Measurements from ENCODE around the gene CD79B.

The CD79B gene

GRCh38 chr17:63966646-63967264, 34.6 kb upstream of the CD79B start:
- Histone ChIP-seq H3K9me3 (ENCODE audit: control insufficient read depth, low read length) (no peaks in the 10 kb centered on the region), H3K36me3 (ENCODE audit: control insufficient read depth, insufficient read depth, low read length) (no peaks in the 10 kb centered on the region), H3K4me1 (ENCODE audit: control insufficient read depth, insufficient read depth, low read length, poor library complexity, severe bottlenecking) (no peaks in the 10 kb centered on the region), H3K27ac (ENCODE audit: low read depth, low read length, severe bottlenecking) (no peak overlapping the region), H3K4me3 (ENCODE audit: extremely low read depth, insufficient read depth, low read length, poor library complexity, severe bottlenecking) (no peak overlapping the region)
- 92 to 94% methylated on average over 11 of the region's 11 CpGs for WGBS, 2 experiments (ENCODE audit: insufficient coverage in 2 of 2)

GRCh38 chr17:63963123-63963522, 31.0 kb upstream of the CD79B start:
- Histone ChIP-seq H3K9me3 (ENCODE audit: control insufficient read depth, low read length) (no peaks in the 10 kb centered on the region), H3K36me3 (ENCODE audit: control insufficient read depth, insufficient read depth, low read length) (no peaks in the 10 kb centered on the region), H3K4me1 (ENCODE audit: control insufficient read depth, insufficient read depth, low read length, poor library complexity, severe bottlenecking) (no peaks in the 10 kb centered on the region), H3K4me3 (ENCODE audit: extremely low read depth, insufficient read depth, low read length, poor library complexity, severe bottlenecking) (no peak overlapping the region), H3K27ac (ENCODE audit: low read depth, low read length, severe bottlenecking) (no peak overlapping the region)
- 83 to 91% methylated on average over 4 of the region's 4 CpGs for WGBS, 2 experiments (ENCODE audit: insufficient coverage in 2 of 2)

GRCh38 chr17:63962298-63962744, 30.2 kb upstream of the CD79B start:
- 72 to 76% methylated on average over 5 of the region's 10 CpGs for WGBS, 2 experiments (ENCODE audit: insufficient coverage in 2 of 2)
- H3K27ac ChIP-seq (ENCODE audit: low read depth, low read length, severe bottlenecking): no peak overlapping the region

GRCh38 chr17:63961355-63962212, 29.5 kb upstream of the CD79B start:
- WGBS, 2 experiments (ENCODE audit: insufficient coverage in 2 of 2): 39 to 45% methylated on average over 17 to 22 of the region's 37 CpGs
- Histone ChIP-seq H3K27ac (ENCODE audit: low read depth, low read length, severe bottlenecking) (no peak overlapping the region), H3K4me3 (ENCODE audit: extremely low read depth, insufficient read depth, low read length, poor library complexity, severe bottlenecking) (no peak overlapping the region), H3K4me1 (ENCODE audit: control insufficient read depth, insufficient read depth, low read length, poor library complexity, severe bottlenecking) (no peaks in the 10 kb centered on the region), H3K9me3 (ENCODE audit: control insufficient read depth, low read length) (no peaks in the 10 kb centered on the region), H3K36me3 (ENCODE audit: control insufficient read depth, insufficient read depth, low read length) (no peaks in the 10 kb centered on the region)

More at GRCh38 chr17:63962298-63962744, 30.2 kb upstream of the CD79B start:
- Histone ChIP-seq H3K4me1 (ENCODE audit: control insufficient read depth, insufficient read depth, low read length, poor library complexity, severe bottlenecking) (no peaks in the 10 kb centered on the region), H3K36me3 (ENCODE audit: control insufficient read depth, insufficient read depth, low read length) (no peaks in the 10 kb centered on the region), H3K9me3 (ENCODE audit: control insufficient read depth, low read length) (no peaks in the 10 kb centered on the region), H3K4me3 (ENCODE audit: extremely low read depth, insufficient read depth, low read length, poor library complexity, severe bottlenecking) (no peak overlapping the region)

GRCh38 chr17:63960430-63960829, 28.3 kb upstream of the CD79B start:
- 22 to 23% methylated on average over 6 to 7 of the region's 7 CpGs for WGBS, 2 experiments (ENCODE audit: insufficient coverage in 2 of 2)
- H3K4me1 ChIP-seq (ENCODE audit: control insufficient read depth, insufficient read depth, low read length, poor library complexity, severe bottlenecking): no peaks in the 10 kb centered on the region
- no peaks in the 10 kb centered on the region for H3K9me3 ChIP-seq (ENCODE audit: control insufficient read depth, low read length)
- no peak overlapping the region for H3K27ac ChIP-seq (ENCODE audit: low read depth, low read length, severe bottlenecking)
- H3K4me3 ChIP-seq (ENCODE audit: extremely low read depth, insufficient read depth, low read length, poor library complexity, severe bottlenecking): no peak overlapping the region
- H3K36me3 ChIP-seq (ENCODE audit: control insufficient read depth, insufficient read depth, low read length): no peaks in the 10 kb centered on the region

- H3K9me3 ChIP-seq (ENCODE audit: control insufficient read depth, low read length): no peaks in the 10 kb centered on the region
- H3K4me1 ChIP-seq (ENCODE audit: control insufficient read depth, insufficient read depth, low read length, poor library complexity, severe bottlenecking): no peaks in the 10 kb centered on the region
- no peak overlapping the region for H3K27ac ChIP-seq (ENCODE audit: low read depth, low read length, severe bottlenecking)
- no peak overlapping the region for H3K4me3 ChIP-seq (ENCODE audit: extremely low read depth, insufficient read depth, low read length, poor library complexity, severe bottlenecking)
- H3K36me3 ChIP-seq (ENCODE audit: control insufficient read depth, insufficient read depth, low read length): no peaks in the 10 kb centered on the region
- WGBS, 2 experiments (ENCODE audit: insufficient coverage in 2 of 2): 69 to 88% methylated on average over 8 to 9 of the region's 9 CpGs
These were observed 27.9 kb upstream of the CD79B start for GRCh38 chr17:63960006-63960405.

- H3K27ac ChIP-seq (ENCODE audit: low read depth, low read length, severe bottlenecking): no peak overlapping the region
- H3K9me3 ChIP-seq (ENCODE audit: control insufficient read depth, low read length): no peaks in the 10 kb centered on the region
- 92% methylated on average over 2 to 5 of the region's 5 CpGs for whole genome bisulfite sequencing, 2 experiments (ENCODE audit: insufficient coverage in 2 of 2)
- H3K4me3 ChIP-seq (ENCODE audit: extremely low read depth, insufficient read depth, low read length, poor library complexity, severe bottlenecking): no peak overlapping the region
- H3K36me3 ChIP-seq (ENCODE audit: control insufficient read depth, insufficient read depth, low read length): no peaks in the 10 kb centered on the region
- H3K4me1 ChIP-seq (ENCODE audit: control insufficient read depth, insufficient read depth, low read length, poor library complexity, severe bottlenecking): peaks cover 7% of the 10 kb centered on the region
These were observed 24.3 kb upstream of the CD79B start for GRCh38 chr17:63956296-63956920.

- H3K27ac ChIP-seq (ENCODE audit: low read depth, low read length, severe bottlenecking): no peak overlapping the region
These were observed 23.7 kb upstream of the CD79B start for GRCh38 chr17:63955791-63956190.

GRCh38 chr17:63955232-63955631, 23.1 kb upstream of the CD79B start:
- H3K27ac ChIP-seq (ENCODE audit: low read depth, low read length, severe bottlenecking): no peak overlapping the region
- H3K36me3 ChIP-seq (ENCODE audit: control insufficient read depth, insufficient read depth, low read length): no peaks in the 10 kb centered on the region
- WGBS, 2 experiments (ENCODE audit: insufficient coverage in 2 of 2): 87 to 93% methylated on average over 5 to 8 of the region's 11 CpGs
- no peaks in the 10 kb centered on the region for H3K9me3 ChIP-seq (ENCODE audit: control insufficient read depth, low read length)
- H3K4me1 ChIP-seq (ENCODE audit: control insufficient read depth, insufficient read depth, low read length, poor library complexity, severe bottlenecking): peaks cover 7% of the 10 kb centered on the region
- H3K4me3 ChIP-seq (ENCODE audit: extremely low read depth, insufficient read depth, low read length, poor library complexity, severe bottlenecking): no peak overlapping the region

More at GRCh38 chr17:63955791-63956190, 23.7 kb upstream of the CD79B start:
- 86% methylated on average over 4 of the region's 4 CpGs for WGBS, 2 experiments (ENCODE audit: insufficient coverage in 2 of 2)
- no peaks in the 10 kb centered on the region for H3K9me3 ChIP-seq (ENCODE audit: control insufficient read depth, low read length)
- no peaks in the 10 kb centered on the region for H3K36me3 ChIP-seq (ENCODE audit: control insufficient read depth, insufficient read depth, low read length)
- H3K4me3 ChIP-seq (ENCODE audit: extremely low read depth, insufficient read depth, low read length, poor library complexity, severe bottlenecking): no peak overlapping the region
- H3K4me1 ChIP-seq (ENCODE audit: control insufficient read depth, insufficient read depth, low read length, poor library complexity, severe bottlenecking): peaks cover 7% of the 10 kb centered on the region

GRCh38 chr17:63954402-63955063, 22.4 kb upstream of the CD79B start:
- no peak overlapping the region for H3K27ac ChIP-seq (ENCODE audit: low read depth, low read length, severe bottlenecking)
- H3K4me3 ChIP-seq (ENCODE audit: extremely low read depth, insufficient read depth, low read length, poor library complexity, severe bottlenecking): no peak overlapping the region
- H3K36me3 ChIP-seq (ENCODE audit: control insufficient read depth, insufficient read depth, low read length): no peaks in the 10 kb centered on the region
- no peaks in the 10 kb centered on the region for H3K9me3 ChIP-seq (ENCODE audit: control insufficient read depth, low read length)
- peaks cover 7% of the 10 kb centered on the region for H3K4me1 ChIP-seq (ENCODE audit: control insufficient read depth, insufficient read depth, low read length, poor library complexity, severe bottlenecking)
- WGBS, 2 experiments (ENCODE audit: insufficient coverage in 2 of 2): 82 to 94% methylated on average over 5 to 8 of the region's 11 CpGs
